ENCODE results near the gene DPYSL5.
"Not testable (repeated sequence)": the region's sequence is repeated elsewhere in the genome, so short reads cannot be mapped to it uniquely, and the experiment has no call there.

The DPYSL5 gene

GRCh38 chr2:26903676-26904075 is 55.7 kb downstream of the DPYSL5 start:
- no peak for DNase-seq

GRCh38 chr2:26904839-26905238 is 56.9 kb downstream of the DPYSL5 start:
- no peak for DNase-seq

GRCh38 chr2:26905341-26906198 is 57.6 kb downstream of the DPYSL5 start:
- DNase-seq: no peak

- DNase-seq: no peak
These were observed 59.5 kb downstream of the DPYSL5 start for GRCh38 chr2:26907416-26907815.

- no peak for DNase-seq
These were observed 62.2 kb downstream of the DPYSL5 start for GRCh38 chr2:26910176-26910575.

GRCh38 chr2:26911911-26912861 is 64.3 kb downstream of the DPYSL5 start:
- DNase-seq: no peak

- DNase-seq: no peak
These were observed 65.7 kb downstream of the DPYSL5 start for GRCh38 chr2:26913606-26913998.

- no peak for DNase-seq
These were observed 66.2 kb downstream of the DPYSL5 start for GRCh38 chr2:26913999-26914658.

- no peak for DNase-seq
These were observed 66.9 kb downstream of the DPYSL5 start for GRCh38 chr2:26914659-26915310.

GRCh38 chr2:26915316-26915715 is 67.4 kb downstream of the DPYSL5 start:
- DNase-seq: no peak

- no peak for DNase-seq
These were observed 68.3 kb downstream of the DPYSL5 start for GRCh38 chr2:26916128-26916692.

- DNase-seq: no peak
These were observed 69.4 kb downstream of the DPYSL5 start for GRCh38 chr2:26917135-26917836.

GRCh38 chr2:26921323-26921722 is 73.4 kb downstream of the DPYSL5 start:
- no peak for DNase-seq

- DNase-seq: peak; percentile 26
These were observed 74.7 kb downstream of the DPYSL5 start for GRCh38 chr2:26922405-26923188.

GRCh38 chr2:26923189-26923466 is 75.2 kb downstream of the DPYSL5 start:
- DNase-seq: not testable (repeated sequence)

- DNase-seq: no peak
These were observed 76.8 kb downstream of the DPYSL5 start for GRCh38 chr2:26924731-26925099.

- no peak for DNase-seq
These were observed 77.3 kb downstream of the DPYSL5 start for GRCh38 chr2:26925100-26925791.

- no peak for DNase-seq
These were observed 79.3 kb downstream of the DPYSL5 start for GRCh38 chr2:26927221-26927620.

GRCh38 chr2:26932974-26933373 is 85.0 kb downstream of the DPYSL5 start:
- DNase-seq: no peak
